ENCODE measurements around the gene YKT6.
A peak's percentile ranks its signal among the peaks of the same experiment; 100 is the strongest.
"Not testable (repeated sequence)": the region's sequence is repeated elsewhere in the genome, so short reads cannot be mapped to it uniquely, and the experiment has no call there.

YKT6 gene

GRCh38 chr7:44194562-44195145 lies 6.1 kb upstream of the YKT6 start:
- no peak overlapping the region for H3K4me3 ChIP-seq (ENCODE audit: low read depth, low read length)
- TF ChIP-seq, protein P1, sequence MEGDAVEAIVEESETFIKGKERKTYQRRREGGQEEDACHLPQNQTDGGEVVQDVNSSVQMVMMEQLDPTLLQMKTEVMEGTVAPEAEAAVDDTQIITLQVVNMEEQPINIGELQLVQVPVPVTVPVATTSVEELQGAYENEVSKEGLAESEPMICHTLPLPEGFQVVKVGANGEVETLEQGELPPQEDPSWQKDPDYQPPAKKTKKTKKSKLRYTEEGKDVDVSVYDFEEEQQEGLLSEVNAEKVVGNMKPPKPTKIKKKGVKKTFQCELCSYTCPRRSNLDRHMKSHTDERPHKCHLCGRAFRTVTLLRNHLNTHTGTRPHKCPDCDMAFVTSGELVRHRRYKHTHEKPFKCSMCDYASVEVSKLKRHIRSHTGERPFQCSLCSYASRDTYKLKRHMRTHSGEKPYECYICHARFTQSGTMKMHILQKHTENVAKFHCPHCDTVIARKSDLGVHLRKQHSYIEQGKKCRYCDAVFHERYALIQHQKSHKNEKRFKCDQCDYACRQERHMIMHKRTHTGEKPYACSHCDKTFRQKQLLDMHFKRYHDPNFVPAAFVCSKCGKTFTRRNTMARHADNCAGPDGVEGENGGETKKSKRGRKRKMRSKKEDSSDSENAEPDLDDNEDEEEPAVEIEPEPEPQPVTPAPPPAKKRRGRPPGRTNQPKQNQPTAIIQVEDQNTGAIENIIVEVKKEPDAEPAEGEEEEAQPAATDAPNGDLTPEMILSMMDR (conservative IDR thresholded peaks at IDR 0.05; ENCODE audit: low read depth, low read length): no peak
- DNase-seq (ENCODE audit: low read depth): no peak

- DNase-seq (ENCODE audit: low read depth): no peak
Measured at GRCh38 chr7:44195889-44196288, 4.9 kb upstream of the YKT6 start.

GRCh38 chr7:44196450-44196872 lies 4.3 kb upstream of the YKT6 start:
- H3K4me3 ChIP-seq (ENCODE audit: low read depth, low read length): no peak overlapping the region
- TF ChIP-seq, protein P1 (conservative IDR thresholded peaks at IDR 0.05; ENCODE audit: low read depth, low read length): peak; percentile 92
- DNase-seq (ENCODE audit: low read depth): peak; percentile 75

More at GRCh38 chr7:44195889-44196288, 4.9 kb upstream of the YKT6 start:
- H3K4me3 ChIP-seq (ENCODE audit: low read depth, low read length): no peak overlapping the region
- TF ChIP-seq, protein P1 (conservative IDR thresholded peaks at IDR 0.05; ENCODE audit: low read depth, low read length): no peak

- H3K4me3 ChIP-seq (ENCODE audit: low read depth, low read length): no peak overlapping the region
- no peak for DNase-seq (ENCODE audit: low read depth)
- TF ChIP-seq, protein P1 (conservative IDR thresholded peaks at IDR 0.05; ENCODE audit: low read depth, low read length): no peak
Measured at GRCh38 chr7:44197474-44197873, 3.3 kb upstream of the YKT6 start.

GRCh38 chr7:44200163-44200562 lies 615 bp upstream of the YKT6 start:
- not testable (repeated sequence) for DNase-seq (ENCODE audit: low read depth)

GRCh38 chr7:44201813-44202212 lies 1.0 kb downstream of the YKT6 start:
- peak; percentile 15 for DNase-seq (ENCODE audit: low read depth)
- H3K4me3 ChIP-seq (ENCODE audit: low read depth, low read length): peak overlapping the region; percentile 99
- TF ChIP-seq, protein P1 (conservative IDR thresholded peaks at IDR 0.05; ENCODE audit: low read depth, low read length): no peak

More at GRCh38 chr7:44200163-44200562, 615 bp upstream of the YKT6 start:
- H3K4me3 ChIP-seq (ENCODE audit: low read depth, low read length): not testable (repeated sequence)

DNA sequence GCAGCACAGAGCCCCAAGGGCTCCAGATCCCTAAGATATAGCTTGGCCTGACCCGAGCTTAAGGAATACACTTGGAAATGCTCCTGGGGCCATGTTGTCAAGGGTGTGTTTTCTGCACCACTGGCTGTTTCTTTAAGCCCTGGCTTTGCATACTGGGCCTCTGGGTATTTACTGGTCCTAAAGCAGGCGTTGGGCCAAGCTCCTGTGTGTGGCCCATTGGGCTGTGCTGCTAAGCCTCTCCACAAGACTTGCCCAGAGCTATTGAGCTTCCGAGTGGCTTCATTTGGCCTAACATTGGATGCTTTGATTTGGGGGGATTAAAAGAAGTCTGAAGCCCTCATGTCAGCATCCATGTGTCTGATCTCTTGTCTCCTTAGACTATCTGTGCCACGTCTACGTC lies 5.2 kb downstream of the YKT6 start:
- no peak for DNase-seq (ENCODE audit: low read depth)
- no peak overlapping the region for H3K4me3 ChIP-seq (ENCODE audit: low read depth, low read length)
- TF ChIP-seq, protein P1 (conservative IDR thresholded peaks at IDR 0.05; ENCODE audit: low read depth, low read length): no peak
